Activated CD4-positive, alpha-beta memory T cell treated with anti-CD3 and anti-CD28 coated beads, Interleukin-2, amount 10 ng/mL, durations not matched to agents 7 days and 5 days (primary cell): Measurements from ENCODE around the gene ZNF283. TPM values are rescaled to one million over a fixed set of nuclear protein-coding genes. Genes with fewer than 3 reads are reported as not detected.
A peak's percentile ranks its signal among the peaks of the same experiment; 100 is the strongest.

Experiments used
- CTCF ChIA-PET: fragments of 350-600 bp; sonication (Branson Sonifier 250); formaldehyde crosslinking; loops from one replicate; lab custom pipeline; 2021; ENCODE audit warnings: antibody characterized with exemption, inconsistent platforms; lab: Charles Lee
- POLR2A ChIA-PET: fragments of 350-600 bp; sonication (Branson Sonifier 250); formaldehyde crosslinking; loops from one replicate; lab custom pipeline; 2021; ENCODE audit warnings: antibody characterized with exemption; lab: Charles Lee
- DNase-seq: peaks from one replicate; pipeline ENCODE4 v3.0.0-alpha.2; 2020
- H3K27ac Mint-ChIP-seq: one replicate; pipeline ENCODE4 v1.8.0; 2021; ENCODE audit warnings: mild to moderate bottlenecking, mixed read lengths
- H3K27me3 Mint-ChIP-seq: one replicate; pipeline ENCODE4 v1.8.0; 2021; ENCODE audit warnings: mixed read lengths
- H3K36me3 Mint-ChIP-seq: one replicate; pipeline ENCODE4 v1.8.0; 2021; ENCODE audit warnings: low read depth, mixed read lengths
- H3K4me1 Mint-ChIP-seq: one replicate; pipeline ENCODE4 v1.8.0; 2021; ENCODE audit warnings: mixed read lengths
- H3K4me3 Mint-ChIP-seq: one replicate; pipeline ENCODE4 v1.8.0; 2021; ENCODE audit warnings: mild to moderate bottlenecking, mixed read lengths
- H3K9me3 Mint-ChIP-seq: one replicate; pipeline ENCODE4 v1.8.0; 2021; ENCODE audit warnings: mixed read lengths
- total RNA-seq, 2 experiments: library from RNA; stranded (reverse); gene quantifications; one replicate each; pipeline ENCODE4 v1.2.3, GENCODE V29; 2021

ZNF283 gene
- 1 to 10 TPM; 6.5 to 6.8 TPM for total RNA-seq

GRCh38 chr19:43826787-43827754 lies at the start of gene ZNF283:
Gene ZNF283, plus strand, starts transcription at chr19:43827321. Its CDS starts 6,184 bp downstream, at chr19:43833505.
- CTCF ChIA-PET, result interaction anchor here (0.5 to 1.5 kb wide), 3 partner anchors 17 to 353 kb away, joined by 3 to 6 read pairs (median 3); no protein-coding TSS in a partner anchor

GRCh38 chr19:43778651-43779050 lies 48.5 kb upstream of the ZNF283 start:
- Mint-ChIP-seq H3K36me3 (peaks cover 52% of the 10 kb centered on the region), H3K27me3 (no peaks in the 10 kb centered on the region), H3K4me3 (peak overlapping the region; percentile 72), H3K4me1 (peaks cover 73% of the 10 kb centered on the region), H3K9me3 (no peaks in the 10 kb centered on the region), H3K27ac (peak overlapping the region; percentile 92)
- DNase-seq, result no peak
- POLR2A ChIA-PET, result interaction anchor here (1.3 to 9.4 kb wide), 3 partner anchors 11 to 33 kb away, joined by 4 to 152 read pairs (median 149); partner anchors contain the start of gene SMG9
- CTCF ChIA-PET, result interaction anchor here (0.6 to 8.6 kb wide), 6 partner anchors 12 to 209 kb away, joined by 3 to 124 read pairs (median 5); partner anchors contain the start of gene SMG9

More at GRCh38 chr19:43826787-43827754, at the start of gene ZNF283:
- Mint-ChIP-seq H3K27me3 (peaks cover 2% of the 10 kb centered on the region), H3K27ac (peak within 1 kb of the TSS; percentile 52), H3K4me3 (peak within 1 kb of the TSS; percentile 80), H3K36me3 (peaks cover 34% of the 10 kb centered on the region), H3K9me3 (peaks cover 22% of the 10 kb centered on the region), H3K4me1 (peaks cover 20% of the 10 kb centered on the region)
- DNase-seq, result peak; percentile 85
- POLR2A ChIA-PET, result interaction anchor here (0.7 to 1.3 kb wide), 3 partner anchors 10 to 268 kb away, joined by 3 to 6 read pairs (median 3); partner anchors contain the start of gene ZNF45

GRCh38 chr19:43779147-43779819 lies 47.8 kb upstream of the ZNF283 start:
- Mint-ChIP-seq H3K27me3 (no peaks in the 10 kb centered on the region), H3K4me1 (peaks cover 79% of the 10 kb centered on the region), H3K27ac (peak overlapping the region; percentile 92), H3K9me3 (no peaks in the 10 kb centered on the region), H3K36me3 (peaks cover 48% of the 10 kb centered on the region), H3K4me3 (peak overlapping the region; percentile 72)
- ChIA-PET POLR2A (interaction anchor here (1.1 to 9.4 kb wide), 6 partner anchors 12 to 110 kb away, joined by 3 to 152 read pairs (median 12); partner anchors contain the start of genes PLAUR and SMG9), CTCF (interaction anchor here (0.7 to 8.6 kb wide), 8 partner anchors 12 to 111 kb away, joined by 3 to 124 read pairs (median 8); partner anchors contain the start of gene SMG9)
- no peak for DNase-seq

- Mint-ChIP-seq H3K27ac (peak overlapping the region; percentile 92), H3K4me3 (peak overlapping the region; percentile 72), H3K36me3 (peaks cover 46% of the 10 kb centered on the region), H3K9me3 (no peaks in the 10 kb centered on the region), H3K27me3 (no peaks in the 10 kb centered on the region), H3K4me1 (peaks cover 85% of the 10 kb centered on the region)
- ChIA-PET POLR2A (interaction anchor here (1.1 to 9.4 kb wide), 6 partner anchors 8 to 111 kb away, joined by 3 to 152 read pairs (median 12); partner anchors contain the start of genes PLAUR and SMG9), CTCF (interaction anchor here (0.6 to 8.6 kb wide), 7 partner anchors 13 to 344 kb away, joined by 3 to 124 read pairs (median 4); partner anchors contain the start of gene SMG9)
- DNase-seq, result no peak
Measured at GRCh38 chr19:43779820-43780219, 47.3 kb upstream of the ZNF283 start.

- ChIA-PET CTCF (interaction anchor here (0.6 to 8.6 kb wide), 9 partner anchors 14 to 345 kb away, joined by 3 to 124 read pairs (median 4); partner anchors contain the start of gene SMG9), POLR2A (interaction anchor here (0.7 to 9.4 kb wide), 8 partner anchors 9 to 342 kb away, joined by 3 to 152 read pairs (median 10); partner anchors contain the start of genes PLAUR and SMG9)
- Mint-ChIP-seq H3K4me1 (peaks cover 87% of the 10 kb centered on the region), H3K9me3 (no peaks in the 10 kb centered on the region), H3K27ac (peak within 1 kb of the TSS; percentile 92), H3K36me3 (peaks cover 36% of the 10 kb centered on the region), H3K4me3 (peak within 1 kb of the TSS; percentile 72), H3K27me3 (no peaks in the 10 kb centered on the region)
- peak; percentile 84 for DNase-seq
Measured at GRCh38 chr19:43780706-43781525, 46.2 kb upstream of the ZNF283 start, which contains the start of gene KCNN4. Gene KCNN4, minus strand, starts transcription at chr19:43780973. Its CDS starts 112 bp downstream, at chr19:43780861.

- Mint-ChIP-seq H3K4me1 (peaks cover 79% of the 10 kb centered on the region), H3K27me3 (no peaks in the 10 kb centered on the region), H3K36me3 (peaks cover 31% of the 10 kb centered on the region), H3K9me3 (no peaks in the 10 kb centered on the region), H3K27ac (peak overlapping the region; percentile 92), H3K4me3 (peak overlapping the region; percentile 72)
- ChIA-PET POLR2A (interaction anchor here (1.2 to 9.4 kb wide), 5 partner anchors 14 to 343 kb away, joined by 3 to 152 read pairs (median 18); partner anchors contain the start of genes PLAUR and SMG9), CTCF (interaction anchor here (1.3 to 8.6 kb wide), 4 partner anchors 15 to 187 kb away, joined by 3 to 124 read pairs (median 6); partner anchors contain the start of gene SMG9)
- DNase-seq, result no peak
Measured at GRCh38 chr19:43781630-43782310, 45.4 kb upstream of the ZNF283 start.

- CTCF ChIA-PET, result interaction anchor here (1.8 to 8.6 kb wide), 2 partner anchors 15 to 28 kb away, joined by 10 to 124 read pairs; partner anchors contain the start of gene SMG9
- peaks cover 73% of the 10 kb centered on the region for H3K4me1 Mint-ChIP-seq
- H3K36me3 Mint-ChIP-seq, result peaks cover 27% of the 10 kb centered on the region
- DNase-seq, result no peak
- POLR2A ChIA-PET, result interaction anchor here (1.2 to 9.4 kb wide), 3 partner anchors 15 to 343 kb away, joined by 3 to 152 read pairs (median 149); partner anchors contain the start of gene SMG9
- peak overlapping the region; percentile 92 for H3K27ac Mint-ChIP-seq
- no peaks in the 10 kb centered on the region for H3K9me3 Mint-ChIP-seq
- peak overlapping the region; percentile 72 for H3K4me3 Mint-ChIP-seq
- H3K27me3 Mint-ChIP-seq, result no peaks in the 10 kb centered on the region
Measured at GRCh38 chr19:43782311-43782660, 44.8 kb upstream of the ZNF283 start.

GRCh38 chr19:43782689-43783231 lies 44.4 kb upstream of the ZNF283 start:
- peaks cover 24% of the 10 kb centered on the region for H3K36me3 Mint-ChIP-seq
- POLR2A ChIA-PET, result interaction anchor here (9.4 kb wide), 1 partner anchor 15 kb away, joined by 152 read pairs; no protein-coding TSS in a partner anchor
- H3K4me1 Mint-ChIP-seq, result peaks cover 69% of the 10 kb centered on the region
- H3K4me3 Mint-ChIP-seq, result peak overlapping the region; percentile 72
- H3K9me3 Mint-ChIP-seq, result no peaks in the 10 kb centered on the region
- peak overlapping the region; percentile 92 for H3K27ac Mint-ChIP-seq
- H3K27me3 Mint-ChIP-seq, result no peaks in the 10 kb centered on the region
- no peak for DNase-seq
- CTCF ChIA-PET, result interaction anchor here (8.6 kb wide), 1 partner anchor 16 kb away, joined by 124 read pairs; no protein-coding TSS in a partner anchor

GRCh38 chr19:43783636-43784035 lies 43.5 kb upstream of the ZNF283 start:
- Mint-ChIP-seq H3K36me3 (peaks cover 17% of the 10 kb centered on the region), H3K27me3 (no peaks in the 10 kb centered on the region), H3K4me1 (peaks cover 60% of the 10 kb centered on the region), H3K27ac (peak overlapping the region; percentile 89), H3K4me3 (peak overlapping the region; percentile 64), H3K9me3 (no peaks in the 10 kb centered on the region)
- ChIA-PET CTCF (interaction anchor here (1.4 to 8.6 kb wide), 2 partner anchors 17 to 115 kb away, joined by 3 to 124 read pairs; no protein-coding TSS in a partner anchor), POLR2A (interaction anchor here (2.3 to 9.4 kb wide), 2 partner anchors 16 to 38 kb away, joined by 16 to 152 read pairs; no protein-coding TSS in a partner anchor)
- no peak for DNase-seq
